GM12872 (cell line): ENCODE results near the gene SLC11A1.

ENCODE experiments used
- CTCF ChIP-seq: IDR thresholded peaks from 3 replicates; pipeline ENCODE4 v1.5.1; 2011; ENCODE audit warnings: low read depth, mild to moderate bottlenecking, low read length, moderate library complexity; ENCODE audit not compliant: insufficient read depth

The SLC11A1 gene

GRCh38 chr2:218428846-218429558 is 46.9 kb downstream of the SLC11A1 start:
- TF ChIP-seq CTCF, result no peak

DNA sequence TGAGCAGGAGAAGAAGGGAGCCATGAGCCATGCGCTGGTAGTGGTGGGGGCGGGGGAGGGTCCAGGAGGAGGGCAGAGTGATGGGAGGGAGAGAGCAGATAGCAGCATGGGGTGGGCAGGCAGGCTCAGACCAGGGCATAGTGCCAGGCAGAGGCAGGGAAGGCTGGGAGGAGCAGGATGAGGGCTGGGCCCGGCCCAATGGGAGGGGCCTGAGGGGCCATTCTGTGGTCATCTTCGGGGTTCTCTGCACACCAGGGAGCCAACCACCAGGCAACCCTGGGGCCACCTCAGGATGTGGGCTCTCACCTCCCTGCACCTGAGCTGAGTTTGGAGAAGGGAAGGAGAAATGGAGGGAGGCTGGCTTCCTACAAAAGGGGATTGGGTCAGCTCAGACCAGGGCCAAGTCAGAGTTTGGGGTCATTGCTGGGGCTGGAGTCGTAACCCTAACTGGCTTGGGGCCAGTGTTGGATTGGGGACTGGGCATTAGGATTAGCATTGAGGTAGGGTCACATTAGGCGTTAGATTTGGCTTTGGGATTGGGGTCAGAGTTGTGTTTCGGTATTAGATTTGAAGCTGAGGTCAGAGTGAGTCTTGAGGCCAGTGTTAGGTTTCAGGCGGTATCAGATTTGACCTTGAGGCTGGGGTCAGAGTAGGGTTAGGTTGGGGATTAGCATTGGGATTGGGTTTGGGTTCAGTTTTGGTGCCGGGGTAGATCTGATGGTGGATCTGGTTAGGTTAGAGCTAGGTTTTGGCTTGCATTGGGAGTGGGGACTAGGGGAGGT is 48.0 kb downstream of the SLC11A1 start:
- no peak for TF ChIP-seq CTCF

- TF ChIP-seq CTCF, result no peak
Observed at GRCh38 chr2:218430721-218431120, 48.6 kb downstream of the SLC11A1 start.

DNA sequence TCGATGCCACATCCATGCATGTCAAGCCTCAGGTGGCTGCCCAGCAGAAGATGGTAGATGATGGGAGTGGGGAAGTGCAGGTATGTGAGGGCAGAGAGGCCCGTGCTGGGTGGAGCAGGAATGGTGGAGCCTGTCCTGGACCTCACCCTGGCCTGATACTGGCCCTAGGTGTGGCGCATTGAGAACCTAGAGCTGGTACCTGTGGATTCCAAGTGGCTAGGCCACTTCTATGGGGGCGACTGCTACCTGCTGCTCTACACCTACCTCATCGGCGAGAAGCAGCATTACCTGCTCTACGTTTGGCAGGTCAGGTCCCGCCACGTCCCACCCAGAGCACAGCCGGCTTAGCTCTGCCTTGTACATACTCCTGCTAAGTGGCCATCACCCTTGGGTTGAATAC is 49.8 kb downstream of the SLC11A1 start:
- TF ChIP-seq CTCF, result no peak

GRCh38 chr2:218432676-218433365 is 50.7 kb downstream of the SLC11A1 start:
- TF ChIP-seq CTCF, result no peak

GRCh38 chr2:218434456-218434855 is 52.4 kb downstream of the SLC11A1 start:
- TF ChIP-seq CTCF, result no peak
